Left lung (tissue), 10 donors: ENCODE results near the gene CDK2AP2. TPM values are rescaled to one million over a fixed set of nuclear protein-coding genes. Genes with fewer than 3 reads are reported as not detected.
"Not testable (repeated sequence)": the region's sequence is repeated elsewhere in the genome, so short reads cannot be mapped to it uniquely, and the experiment has no call there.

Experiments
- ATAC-seq: fragments of 200-7000 bp; cut with Tn5 transposase; one replicate; pipeline ENCODE4 v1.9.1; 2020; ENCODE audit warnings: moderate library complexity
- DNase-seq, 4 donors: peaks; one replicate each; pipeline ENCODE4 v3.0.0-alpha.2; 2013 to 2020
- H3K27ac ChIP-seq, 2 donors: fragments of 200-600 bp; sonication (generic) in 1 of 2; one replicate each; pipeline versions ENCODE4 v1.5.0 to v1.8.0; 2020 to 2021
- H3K27me3 ChIP-seq, 2 donors: fragments of 200-600 bp; sonication (generic) in 1 of 2; one replicate each; pipeline versions ENCODE4 v1.5.0 to v1.8.0; 2020 to 2021
- H3K36me3 ChIP-seq, 2 donors: fragments of 200-600 bp; sonication (generic) in 1 of 2; one replicate each; pipeline versions ENCODE4 v1.5.0 to v1.8.0; 2020 to 2021
- H3K4me1 ChIP-seq, 2 donors: fragments of 200-600 bp; one replicate each; pipeline ENCODE4 v1.8.0; 2021
- H3K4me3 ChIP-seq, 2 donors: fragments of 200-600 bp; sonication (generic) in 1 of 2; one replicate each; pipeline versions ENCODE4 v1.5.0 to v1.8.0; 2020 to 2021; ENCODE audit warnings: mild to moderate bottlenecking in 1 of 2
- H3K9me3 ChIP-seq, 2 donors: fragments of 200-600 bp; sonication (generic) in 1 of 2; one replicate each; pipeline versions ENCODE4 v1.5.0 to v1.8.0; 2020 to 2021
- intact Hi-C, 2 donors: fragments of 100-400 bp; cut with DNase I; formaldehyde crosslinking; loops; one replicate each; pipeline versions ENCODE4 v1.11.2 to v1.14.2; 2022
- polyA plus RNA-seq, 6 donors: library from polyadenylated mRNA; unstranded; fragments of 120-200 nt; gene quantifications; one replicate each; pipeline ENCODE4 v1.2.1, GENCODE V29; 2013; ENCODE audit not compliant: insufficient read length in 6 of 6
- total RNA-seq, 2 donors: library from RNA; stranded (reverse); fragmentation: NEBNext Ultra II Directional; extraction: Animal tissue kit (Norgen Biotek cat#: 25700); gene quantifications; one replicate each; pipeline ENCODE4 v1.2.1, GENCODE V29; 2021
- TF ChIP-seq, protein P1 (sequence below), 2 donors: fragments of 200-600 bp; sonication (generic) in 1 of 2; IDR thresholded peaks; one replicate each; pipeline versions ENCODE4 v1.5.0 to v1.8.0; 2021; ENCODE audit warnings: antibody characterized with exemption in 2 of 2
- donor health status: DM: no; HTN: yes; CAD: no.
- donor health status: DM: no; HTN: no; CAD: no.

CDK2AP2 gene
- total and polyA plus RNA-seq, 8 donors: 25.8 to 92.8 (median 33.4) TPM

DNA sequence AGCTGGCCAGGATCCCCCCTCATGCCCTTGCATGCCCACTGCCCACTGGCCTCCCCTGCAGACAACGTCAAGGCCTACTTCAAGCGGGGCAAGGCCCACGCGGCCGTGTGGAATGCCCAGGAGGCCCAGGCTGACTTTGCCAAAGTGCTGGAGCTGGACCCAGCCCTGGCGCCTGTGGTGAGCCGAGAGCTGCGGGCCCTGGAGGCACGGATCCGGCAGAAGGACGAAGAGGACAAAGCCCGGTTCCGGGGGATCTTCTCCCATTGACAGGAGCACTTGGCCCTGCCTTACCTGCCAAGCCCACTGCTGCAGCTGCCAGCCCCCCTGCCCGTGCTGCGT is 17.3 kb downstream of the CDK2AP2 start:
- Histone ChIP-seq H3K9me3 (no peaks in the 10 kb centered on the region), H3K4me1 (peaks cover 0 to 13% of the 10 kb centered on the region in 2 donors), H3K36me3 (peaks cover 0 to 88% of the 10 kb centered on the region in 2 donors), H3K4me3 (no peak overlapping the region), H3K27ac (no peak overlapping the region), H3K27me3 (no peaks in the 10 kb centered on the region)
- DNase-seq (peak in 1 of 4 donors; percentile 72), ATAC-seq (no peak)
- intact Hi-C loops: no loop called here
- TF ChIP-seq, protein P1, sequence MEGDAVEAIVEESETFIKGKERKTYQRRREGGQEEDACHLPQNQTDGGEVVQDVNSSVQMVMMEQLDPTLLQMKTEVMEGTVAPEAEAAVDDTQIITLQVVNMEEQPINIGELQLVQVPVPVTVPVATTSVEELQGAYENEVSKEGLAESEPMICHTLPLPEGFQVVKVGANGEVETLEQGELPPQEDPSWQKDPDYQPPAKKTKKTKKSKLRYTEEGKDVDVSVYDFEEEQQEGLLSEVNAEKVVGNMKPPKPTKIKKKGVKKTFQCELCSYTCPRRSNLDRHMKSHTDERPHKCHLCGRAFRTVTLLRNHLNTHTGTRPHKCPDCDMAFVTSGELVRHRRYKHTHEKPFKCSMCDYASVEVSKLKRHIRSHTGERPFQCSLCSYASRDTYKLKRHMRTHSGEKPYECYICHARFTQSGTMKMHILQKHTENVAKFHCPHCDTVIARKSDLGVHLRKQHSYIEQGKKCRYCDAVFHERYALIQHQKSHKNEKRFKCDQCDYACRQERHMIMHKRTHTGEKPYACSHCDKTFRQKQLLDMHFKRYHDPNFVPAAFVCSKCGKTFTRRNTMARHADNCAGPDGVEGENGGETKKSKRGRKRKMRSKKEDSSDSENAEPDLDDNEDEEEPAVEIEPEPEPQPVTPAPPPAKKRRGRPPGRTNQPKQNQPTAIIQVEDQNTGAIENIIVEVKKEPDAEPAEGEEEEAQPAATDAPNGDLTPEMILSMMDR (IDR thresholded peaks at IDR 0.05): no peak

GRCh38 chr11:67489885-67490726 is 17.9 kb downstream of the CDK2AP2 start:
- Histone ChIP-seq H3K9me3 (no peaks in the 10 kb centered on the region), H3K4me1 (peaks cover 2 to 19% of the 10 kb centered on the region in 2 donors), H3K27me3 (no peaks in the 10 kb centered on the region), H3K4me3 (no peak overlapping the region), H3K27ac (no peak overlapping the region), H3K36me3 (peaks cover 0 to 82% of the 10 kb centered on the region in 2 donors)
- TF ChIP-seq, protein P1 (IDR thresholded peaks at IDR 0.05): no peak
- ATAC-seq (no peak), DNase-seq (peak in 1 of 4 donors; percentile 61)
- intact Hi-C loops: no loop called here

DNA sequence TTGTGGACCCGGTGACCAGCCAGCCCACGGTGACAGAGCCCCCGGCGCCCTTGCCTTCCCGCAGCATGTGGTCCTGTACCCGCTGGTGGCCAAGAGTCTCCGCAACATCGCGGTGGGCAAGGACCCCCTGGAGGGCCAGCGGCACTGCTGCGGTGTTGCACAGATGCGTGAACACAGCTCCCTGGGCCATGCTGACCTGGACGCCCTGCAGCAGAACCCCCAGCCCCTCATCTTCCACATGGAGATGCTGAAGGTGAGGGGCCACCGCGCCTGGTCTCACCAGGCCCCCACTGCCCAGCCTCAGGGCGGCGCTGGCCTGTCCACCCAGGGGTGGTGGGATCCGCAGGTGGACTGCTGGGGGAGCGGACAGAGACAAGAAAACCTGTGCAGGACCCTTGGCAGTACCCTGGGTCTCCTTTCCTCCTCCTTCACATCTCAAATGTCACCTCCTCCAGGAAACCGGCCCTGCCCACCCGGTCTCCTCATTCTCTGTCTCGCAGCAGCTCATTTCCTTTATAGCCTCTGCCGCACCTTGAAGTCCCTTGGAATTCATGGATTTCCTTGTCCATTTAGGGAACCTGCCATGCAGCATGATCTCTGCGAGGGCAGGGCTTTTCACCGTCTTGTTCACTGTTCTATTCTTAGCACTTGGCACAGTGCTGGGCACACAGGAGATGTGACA is 18.6 kb downstream of the CDK2AP2 start:
- Histone ChIP-seq H3K27ac (no peak overlapping the region), H3K4me3 (no peak overlapping the region), H3K9me3 (no peaks in the 10 kb centered on the region), H3K4me1 (peaks cover 2 to 26% of the 10 kb centered on the region in 2 donors), H3K27me3 (no peaks in the 10 kb centered on the region), H3K36me3 (peaks cover 0 to 76% of the 10 kb centered on the region in 2 donors)
- intact Hi-C loops: no loop called here
- DNase-seq (peak in 1 of 4 donors; percentile 74), ATAC-seq (no peak)
- TF ChIP-seq, protein P1 (IDR thresholded peaks at IDR 0.05): no peak

DNA sequence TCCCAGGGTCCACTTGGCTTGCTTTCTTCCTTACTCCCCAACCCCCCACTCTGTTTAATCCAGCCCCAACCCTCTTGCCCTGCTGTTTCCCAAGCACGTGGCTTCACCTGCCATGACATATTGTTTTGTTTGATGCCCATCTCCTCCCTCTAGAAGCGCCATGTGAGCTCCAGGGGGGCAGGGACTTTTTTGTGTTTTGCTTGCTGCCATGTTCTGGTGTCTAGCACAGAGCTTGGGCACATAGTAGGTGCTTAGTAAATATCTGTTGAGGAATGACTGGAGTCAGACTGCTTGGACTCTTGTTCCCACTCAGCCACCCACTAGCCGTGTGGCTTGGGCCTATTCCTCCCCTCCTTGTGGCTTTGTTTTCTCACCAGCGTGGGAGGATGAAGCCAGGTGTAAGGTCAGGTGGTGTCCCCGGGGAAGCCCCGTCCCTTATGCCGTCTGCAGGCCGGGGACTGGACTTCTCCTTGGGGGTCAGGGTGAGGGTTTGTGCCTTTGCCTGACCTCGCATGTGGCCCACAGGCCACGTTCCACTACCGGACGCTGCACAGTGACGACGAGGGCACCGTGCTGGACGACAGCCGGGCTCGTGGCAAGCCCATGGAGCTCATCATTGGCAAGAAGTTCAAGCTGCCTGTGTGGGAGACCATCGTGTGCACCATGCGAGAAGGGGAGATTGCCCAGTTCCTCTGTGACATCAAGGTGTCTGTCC is 21.3 kb downstream of the CDK2AP2 start:
- ATAC-seq (no peak), DNase-seq (peak in 1 of 4 donors; percentile 69)
- Histone ChIP-seq H3K4me3 (no peak overlapping the region), H3K36me3 (peaks cover 0 to 49% of the 10 kb centered on the region in 2 donors), H3K27ac (no peak overlapping the region), H3K4me1 (peaks cover 18 to 47% of the 10 kb centered on the region in 2 donors), H3K9me3 (no peaks in the 10 kb centered on the region), H3K27me3 (no peaks in the 10 kb centered on the region)
- intact Hi-C loops: no loop called here
- TF ChIP-seq, protein P1 (IDR thresholded peaks at IDR 0.05): no peak

GRCh38 chr11:67485873-67486361 is 22.0 kb downstream of the CDK2AP2 start:
- H3K4me1 ChIP-seq: peaks cover 18 to 47% of the 10 kb centered on the region in 2 donors
- peaks cover 0 to 41% of the 10 kb centered on the region in 2 donors for H3K36me3 ChIP-seq
- ATAC-seq, H3K9me3 ChIP-seq, H3K27me3 ChIP-seq, H3K4me3 ChIP-seq, H3K27ac ChIP-seq, intact Hi-C loops: not testable (repeated sequence)
- DNase-seq: peak in 1 of 4 donors; percentile 39
